ENCODE data around the gene CEP112. TPM values are rescaled to one million over a fixed set of nuclear protein-coding genes. Genes with fewer than 3 reads are reported as not detected.

CEP112 gene
- total and polyA plus RNA-seq, 2 of the 8 experiments (the other 6 are each of a cell fraction or from before 2014, with no cell fraction given) = 0.62 to 3.1 TPM

GRCh38 chr17:66215529-66215911 is 23.6 kb upstream of the CEP112 start:
- POLR2A ChIA-PET (ENCODE audit: partially characterized antibody) = no interaction called here
- Histone ChIP-seq H4K5ac (ENCODE audit: insufficient read length, low read depth, low read length) (no peak overlapping the region), H3K4me2 (ENCODE audit: insufficient read depth in 1 of 2, low read depth in 2 of 2, low read length in 2 of 2) (no peak overlapping the region), H2BK12ac (ENCODE audit: low read depth, low read length) (no peak overlapping the region), H3K27ac (ENCODE audit: low read depth, low read length) (no peak overlapping the region), H2BK15ac (ENCODE audit: low read length) (no peak overlapping the region), H4K20me1 (replicated peaks in 1 of 2; ENCODE audit: control insufficient read depth in 1 of 2, insufficient read depth in 2 of 2, low read length in 2 of 2) (no peaks in the 10 kb centered on the region), H3K79me1 (ENCODE audit: low read depth, low read length) (no peaks in the 10 kb centered on the region), H3K79me2 (ENCODE audit: control insufficient read depth in 1 of 2, insufficient read depth in 2 of 2, low read length in 2 of 2) (no peaks in the 10 kb centered on the region), H3K14ac (ENCODE audit: insufficient read length) (no peak overlapping the region), H3K4me3 (ENCODE audit: extremely low read depth in 1 of 4, insufficient read depth in 2 of 4, low read depth in 3 of 4, low read length in 4 of 4) (no peak overlapping the region), H3K36me3 (ENCODE audit: control insufficient read depth in 2 of 4, insufficient read depth in 4 of 4, low read length in 3 of 4) (no peaks in the 10 kb centered on the region), H4K91ac (replicated peaks; ENCODE audit: insufficient read length, low read length) (no peak overlapping the region), H2BK5ac (ENCODE audit: low read depth, low read length) (no peak overlapping the region), H3K18ac (ENCODE audit: extremely low read depth, low read length) (no peak overlapping the region), H3K9me3 (ENCODE audit: insufficient read depth in 2 of 2, low read depth in 1 of 2, low read length in 1 of 2) (no peaks in the 10 kb centered on the region), H3K9ac (replicated peaks in 1 of 4; ENCODE audit: extremely low read depth in 1 of 4, low read depth in 3 of 4, low read length in 3 of 4) (no peak overlapping the region), H2AK5ac (ENCODE audit: low read depth, low read length) (no peak overlapping the region), H2BK120ac (replicated peaks; ENCODE audit: low read depth, low read length) (no peak overlapping the region), H3K23ac (ENCODE audit: insufficient read length) (no peak overlapping the region), H3K23me2 (ENCODE audit: low read depth, low read length) (no peaks in the 10 kb centered on the region), H3K4me1 (replicated peaks in 1 of 4; ENCODE audit: control insufficient read depth in 3 of 4, insufficient read depth in 4 of 4, low read length in 3 of 4) (no peaks in the 10 kb centered on the region), H3K56ac (replicated peaks; ENCODE audit: insufficient read length, low read depth, low read length) (no peak overlapping the region), H4K8ac (ENCODE audit: extremely low read depth, insufficient read depth, low read length) (no peak overlapping the region), H2AFZ (ENCODE audit: low read length) (no peak overlapping the region), H3K27me3 (replicated peaks in 1 of 4; ENCODE audit: control insufficient read depth in 3 of 4, extremely low read depth in 1 of 4, insufficient read depth in 3 of 4, low read length in 3 of 4) (no peaks in the 10 kb centered on the region), H3K4ac (replicated peaks; ENCODE audit: insufficient read length, low read depth, low read length) (no peak overlapping the region), H2BK20ac (ENCODE audit: low read length) (no peak overlapping the region)
- WGBS, 2 experiments (ENCODE audit: extremely low coverage in 1 of 2, insufficient coverage in 1 of 2, insufficient read length in 1 of 2, insufficient replicate concordance in 2 of 2, low coverage in 1 of 2, low lambda C conversion rate in 2 of 2, missing lambda C conversion rate in 1 of 2) = 85% methylated on average over 3 of the region's 3 CpGs; no CpG with 5 or more reads in 1 of the 2 experiments
- no peak for DNase-seq (ENCODE audit: low read depth in 1 of 2, low spot score in 2 of 2)
- CTCF ChIA-PET (ENCODE audit: partially characterized antibody) = interaction anchor here (1.2 kb wide), 1 partner anchor 513 kb away, joined by 3 read pairs; no protein-coding TSS in a partner anchor
- FAIRE-seq = no peak
- no peak for TF ChIP-seq EZH2 (IDR thresholded peaks at IDR 0.05; ENCODE audit: low read depth, low read length, severe bottlenecking)
- no peak for TF ChIP-seq JUN (IDR thresholded peaks at IDR 0.05; ENCODE audit: low read depth, low read length)
- TF ChIP-seq RFX5 (IDR thresholded peaks at IDR 0.05; ENCODE audit: borderline replicate concordance, low read depth, low read length) = no peak
- TF ChIP-seq NRF1 (IDR thresholded peaks at IDR 0.05; ENCODE audit: low read depth, low read length) = no peak
- no peak for TF ChIP-seq BACH1 (IDR thresholded peaks at IDR 0.05; ENCODE audit: low read length)
- no peak for TF ChIP-seq HDAC2 (IDR thresholded peaks at IDR 0.05; ENCODE audit: borderline replicate concordance in 1 of 2, low read depth in 2 of 2, low read length in 2 of 2)
- TF ChIP-seq MAFK (IDR thresholded peaks at IDR 0.05; ENCODE audit: low read depth, low read length) = no peak
- no peak for TF ChIP-seq RNF2 (IDR thresholded peaks at IDR 0.05; ENCODE audit: borderline replicate concordance, low read depth, low read length, missing control alignments, poor library complexity, severe bottlenecking)
- no peak for TF ChIP-seq E2F6 (IDR thresholded peaks at IDR 0.05)
- no peak for TF ChIP-seq YY1 (IDR thresholded peaks at IDR 0.05; ENCODE audit: low read depth, low read length)
- TF ChIP-seq, protein P1, sequence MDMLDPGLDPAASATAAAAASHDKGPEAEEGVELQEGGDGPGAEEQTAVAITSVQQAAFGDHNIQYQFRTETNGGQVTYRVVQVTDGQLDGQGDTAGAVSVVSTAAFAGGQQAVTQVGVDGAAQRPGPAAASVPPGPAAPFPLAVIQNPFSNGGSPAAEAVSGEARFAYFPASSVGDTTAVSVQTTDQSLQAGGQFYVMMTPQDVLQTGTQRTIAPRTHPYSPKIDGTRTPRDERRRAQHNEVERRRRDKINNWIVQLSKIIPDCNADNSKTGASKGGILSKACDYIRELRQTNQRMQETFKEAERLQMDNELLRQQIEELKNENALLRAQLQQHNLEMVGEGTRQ (IDR thresholded peaks at IDR 0.05; ENCODE audit: low read length) = no peak
- TF ChIP-seq, protein P2, sequence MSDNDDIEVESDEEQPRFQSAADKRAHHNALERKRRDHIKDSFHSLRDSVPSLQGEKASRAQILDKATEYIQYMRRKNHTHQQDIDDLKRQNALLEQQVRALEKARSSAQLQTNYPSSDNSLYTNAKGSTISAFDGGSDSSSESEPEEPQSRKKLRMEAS (IDR thresholded peaks at IDR 0.05) = no peak

Measured in H1 (cell line).